GM21619 (cell line): ENCODE measurements around the gene GSAP.

Experiments used
- ATAC-seq: cut with Tn5 transposase; IDR thresholded peaks from one replicate; pipeline ENCODE4 v1.9.1; 2021; ENCODE audit not compliant: unreplicated experiment

The GSAP gene

DNA sequence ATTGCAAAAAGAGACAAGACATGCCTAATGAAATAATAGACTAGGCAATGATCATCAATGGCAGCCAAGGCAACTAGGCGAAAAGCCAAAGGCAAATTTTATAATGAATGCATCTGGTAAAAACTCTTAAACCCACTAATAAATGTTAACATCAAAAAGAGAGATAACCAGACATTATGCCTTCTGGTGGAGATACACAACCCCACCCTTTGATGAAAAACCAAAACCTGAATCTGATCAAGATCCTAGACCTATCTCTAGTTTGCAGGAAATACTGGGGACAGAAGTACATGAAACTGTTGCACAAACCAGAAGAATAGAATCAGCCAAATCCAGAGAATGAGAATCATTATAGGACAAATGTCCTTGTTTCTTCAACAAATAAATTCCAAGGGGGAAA is 22.0 kb upstream of the GSAP start:
- no peak for ATAC-seq

DNA sequence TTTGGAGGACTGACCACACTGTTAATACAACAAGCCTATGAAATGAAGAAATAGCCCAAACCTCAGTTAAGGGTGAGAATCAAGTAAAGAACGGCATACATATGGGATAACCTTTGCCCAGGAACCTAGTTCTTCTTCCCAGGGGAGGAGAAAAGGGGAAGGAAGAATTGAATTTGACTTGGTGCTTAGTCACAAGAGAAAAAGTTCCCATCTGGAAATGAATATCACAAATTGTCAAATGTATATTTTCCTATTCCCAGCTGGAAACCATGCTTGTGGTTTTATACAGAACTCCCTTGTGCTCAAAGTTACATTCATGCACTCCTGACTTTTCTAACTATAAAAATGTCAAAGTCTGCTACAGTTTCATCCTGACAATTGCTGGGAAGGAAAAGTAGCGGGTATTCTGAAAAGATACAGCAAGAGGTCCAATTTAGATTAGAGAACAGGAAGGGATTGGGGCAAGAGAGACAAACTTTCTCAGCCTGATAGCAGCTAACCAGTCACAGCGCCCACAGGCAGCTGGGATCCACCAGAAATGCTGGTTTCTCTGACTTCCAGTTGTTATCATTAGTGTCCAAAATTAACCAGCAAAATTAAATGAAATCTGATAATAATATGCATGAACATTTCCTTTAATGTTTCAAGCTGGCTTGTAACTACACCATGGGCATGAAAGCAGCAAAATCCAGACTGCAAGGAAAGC is 18.6 kb upstream of the GSAP start:
- ATAC-seq = no peak

DNA sequence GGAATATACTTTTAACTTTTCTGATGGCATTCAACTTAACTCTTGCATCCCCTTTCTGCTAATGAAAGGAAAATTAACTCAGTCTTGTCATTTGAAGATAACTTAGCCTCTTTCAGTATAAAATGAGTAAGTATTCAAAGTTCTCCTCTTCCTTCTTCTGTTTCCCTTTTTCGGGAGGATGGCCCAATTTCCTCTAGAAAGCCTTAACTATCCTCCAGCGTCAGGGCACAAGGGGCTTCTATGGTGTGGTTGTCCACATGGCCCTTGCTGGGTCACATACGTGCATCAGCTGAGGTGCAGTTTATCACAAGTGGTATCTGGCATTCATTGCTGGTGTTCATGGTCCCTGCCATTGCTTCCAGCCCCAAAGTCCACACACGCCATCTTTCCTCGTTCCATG is 17.8 kb upstream of the GSAP start:
- no peak for ATAC-seq

- ATAC-seq = no peak
Observed at GRCh38 chr7:77430927-77431326, 14.8 kb upstream of the GSAP start.

DNA sequence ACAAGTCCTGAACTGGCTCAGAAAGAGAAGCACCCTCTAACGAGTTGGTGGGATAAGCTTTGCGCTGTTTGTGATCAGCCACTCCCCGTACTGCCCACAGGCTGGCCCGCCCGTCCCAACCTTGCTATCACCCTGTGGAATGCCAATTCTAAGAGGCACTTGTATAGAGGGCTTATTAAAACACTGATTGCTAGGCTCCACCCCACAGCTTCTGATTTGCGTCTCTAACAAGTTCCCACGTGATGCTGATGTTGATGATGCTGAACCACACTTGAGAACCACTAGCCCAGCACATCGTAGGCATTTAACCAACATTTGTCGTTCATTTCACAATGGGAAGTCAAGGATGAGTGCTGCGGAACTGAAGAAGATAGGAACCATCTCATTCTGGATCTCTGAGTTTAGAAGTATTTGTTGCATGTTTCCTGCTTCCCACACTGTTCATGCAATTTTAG is 12.7 kb upstream of the GSAP start:
- no peak for ATAC-seq

DNA sequence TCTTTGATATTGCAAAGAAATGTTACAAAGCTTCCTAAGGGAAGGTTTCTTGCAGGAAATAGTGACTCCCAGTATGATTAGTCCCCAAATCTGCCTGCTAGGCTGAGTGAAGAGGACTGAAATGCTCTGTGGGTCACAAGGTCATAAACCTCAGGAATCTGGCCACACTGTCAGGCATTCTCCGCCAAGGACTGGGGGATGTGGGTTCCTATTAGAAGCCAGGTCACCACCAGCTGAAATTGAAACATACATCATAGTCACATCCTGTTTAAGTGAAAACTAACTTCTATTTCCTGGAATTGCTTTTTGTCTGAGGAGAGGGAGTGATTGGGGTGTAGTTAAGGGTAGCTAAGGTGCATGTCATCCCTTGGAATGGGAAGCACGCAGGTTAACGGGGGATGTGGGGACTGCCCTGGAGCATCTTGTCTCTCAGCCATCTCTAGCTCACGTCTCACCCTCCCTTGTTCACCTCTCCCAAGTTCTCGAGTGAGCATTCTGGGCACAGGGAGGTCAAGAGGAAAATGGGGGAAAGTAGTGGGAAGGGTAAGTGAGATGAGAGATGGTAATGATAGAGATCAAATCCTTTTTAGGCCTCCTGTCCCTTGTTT is 12.0 kb upstream of the GSAP start:
- ATAC-seq = no peak

DNA sequence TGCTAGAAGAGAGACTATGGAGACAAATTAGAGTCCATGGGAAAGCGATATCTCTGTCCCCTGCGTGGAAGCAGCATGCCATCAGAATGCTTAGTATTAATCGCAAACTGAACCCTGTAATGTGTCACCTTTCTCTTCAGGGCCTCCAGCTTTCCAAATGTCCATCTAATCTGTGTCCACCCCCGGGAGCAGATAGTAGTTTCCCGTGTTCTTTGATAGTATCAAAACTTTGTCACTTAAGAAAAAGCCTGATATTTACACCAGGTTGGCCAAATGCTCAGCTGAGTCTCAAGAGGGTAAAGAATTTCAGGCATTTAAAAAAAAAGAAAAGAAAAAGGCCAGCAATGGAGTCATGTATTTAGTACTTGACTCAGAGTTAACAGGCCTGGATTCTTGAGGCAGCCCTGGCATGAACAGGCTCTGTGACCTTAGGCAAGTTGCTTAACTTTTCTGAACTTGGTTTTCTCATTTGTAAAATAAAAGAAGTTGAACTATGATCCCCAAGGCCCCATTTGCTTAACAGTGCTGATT is 10.4 kb upstream of the GSAP start:
- ATAC-seq = no peak

DNA sequence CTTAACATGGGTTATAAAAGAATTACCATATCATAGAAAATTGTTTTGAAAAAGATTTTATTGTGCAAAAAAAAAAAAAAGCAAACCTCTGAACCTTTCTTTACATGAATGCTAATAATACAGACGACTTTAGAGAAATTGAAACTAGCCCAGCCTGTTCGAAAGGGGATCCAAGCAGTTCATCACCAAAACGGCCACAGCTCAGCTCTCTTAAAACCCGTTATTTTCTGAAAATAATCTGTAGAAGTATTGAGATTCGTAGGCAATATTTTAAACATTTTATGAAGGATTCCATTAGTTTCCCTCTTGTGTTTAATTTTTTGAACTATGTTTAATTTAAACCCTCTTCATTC is 9.9 kb upstream of the GSAP start:
- peak; percentile 70 for ATAC-seq

DNA sequence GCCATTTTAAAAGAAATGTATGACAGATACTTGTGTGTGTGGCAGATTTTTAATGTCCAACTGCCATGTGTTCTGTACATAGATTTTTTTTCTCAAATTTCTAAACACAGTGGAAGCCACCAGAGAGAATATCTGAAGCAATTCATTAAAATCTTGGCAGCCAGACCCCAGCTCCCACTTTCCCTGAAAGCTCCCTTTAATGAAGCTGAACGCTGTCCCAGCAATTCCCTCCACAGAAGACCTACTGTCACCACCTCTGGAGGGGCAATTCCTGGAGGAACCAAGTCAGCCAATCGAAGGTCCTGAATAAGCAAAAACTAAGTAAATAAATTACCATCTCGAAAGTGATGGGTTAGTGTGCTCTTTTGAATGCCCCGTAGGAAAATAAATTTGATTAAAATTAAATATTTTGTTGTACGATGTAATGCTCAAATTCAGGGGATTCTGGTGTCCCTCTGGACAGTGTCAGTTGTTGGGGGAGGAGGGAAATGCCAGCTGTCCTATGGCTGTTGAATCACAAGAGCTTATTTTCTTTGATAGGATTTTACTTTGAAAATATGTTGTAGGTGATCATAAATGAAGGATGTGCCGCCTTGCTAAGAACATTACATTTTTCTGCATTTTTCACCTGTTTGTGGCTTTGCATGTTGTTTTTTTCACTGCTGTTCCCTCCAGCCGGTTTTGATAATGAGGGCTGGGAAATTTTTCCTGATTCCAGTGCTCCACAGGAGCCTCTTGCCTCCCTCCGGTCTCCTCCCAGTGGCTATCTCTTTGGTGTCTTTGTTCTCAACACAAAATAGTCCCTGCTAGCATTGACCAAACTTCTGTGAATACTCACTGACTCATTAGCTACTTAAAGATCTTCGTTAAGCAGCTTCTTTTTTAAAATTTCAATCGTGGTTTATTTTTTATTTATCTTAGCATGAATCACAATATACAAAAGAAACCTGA is 9.2 kb upstream of the GSAP start:
- ATAC-seq = peak; percentile 42

DNA sequence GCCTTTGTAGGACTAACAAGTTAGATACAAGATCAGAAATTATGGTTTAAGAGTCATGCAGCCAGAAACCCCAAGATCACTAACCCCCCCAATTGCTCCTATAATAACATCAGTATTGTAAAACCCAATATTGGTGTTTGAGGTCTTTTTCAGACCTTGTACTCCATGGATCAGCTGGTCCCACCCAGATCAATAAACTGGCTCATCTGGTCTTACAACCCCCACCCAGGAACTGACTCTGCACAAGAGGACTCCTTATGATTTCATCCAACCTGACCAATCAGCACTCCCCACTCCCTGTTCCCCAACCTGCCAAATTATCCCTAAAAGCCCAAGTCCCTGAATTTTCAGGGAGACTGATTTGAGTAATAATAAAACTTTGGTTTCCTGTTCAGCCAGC is 6.4 kb upstream of the GSAP start:
- no peak for ATAC-seq

DNA sequence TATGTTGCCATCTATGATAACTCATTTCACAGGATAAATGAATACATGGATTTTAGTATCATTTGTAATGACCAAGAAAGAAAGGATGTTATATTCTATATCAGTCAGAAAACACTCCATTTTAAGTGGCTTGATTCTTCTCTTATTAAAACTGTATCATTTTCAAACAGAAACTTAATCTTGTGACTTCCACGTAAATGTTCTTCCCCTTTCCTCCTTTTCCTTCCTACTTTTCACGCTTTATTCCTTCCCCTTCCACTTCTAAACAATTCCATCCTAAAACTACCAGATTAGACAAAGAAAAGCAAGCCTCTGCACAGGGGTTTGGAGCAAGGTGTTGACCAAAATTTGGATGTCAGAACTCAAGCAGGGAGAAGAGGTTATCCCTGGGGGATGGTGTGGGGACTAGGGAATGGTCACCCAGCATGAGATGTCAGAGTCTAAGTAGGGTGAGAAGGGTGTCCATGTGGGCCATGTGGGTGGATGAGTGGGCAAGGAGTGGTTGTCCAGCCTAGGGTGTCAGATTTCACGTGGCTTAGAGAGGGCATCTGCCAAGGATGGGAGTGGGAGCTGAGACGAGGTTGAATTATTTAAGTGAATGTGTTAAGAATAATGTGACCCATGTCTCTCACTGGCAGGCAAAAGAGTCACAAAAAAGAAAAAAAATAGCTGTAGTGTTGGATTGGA is 5.0 kb upstream of the GSAP start:
- no peak for ATAC-seq

DNA sequence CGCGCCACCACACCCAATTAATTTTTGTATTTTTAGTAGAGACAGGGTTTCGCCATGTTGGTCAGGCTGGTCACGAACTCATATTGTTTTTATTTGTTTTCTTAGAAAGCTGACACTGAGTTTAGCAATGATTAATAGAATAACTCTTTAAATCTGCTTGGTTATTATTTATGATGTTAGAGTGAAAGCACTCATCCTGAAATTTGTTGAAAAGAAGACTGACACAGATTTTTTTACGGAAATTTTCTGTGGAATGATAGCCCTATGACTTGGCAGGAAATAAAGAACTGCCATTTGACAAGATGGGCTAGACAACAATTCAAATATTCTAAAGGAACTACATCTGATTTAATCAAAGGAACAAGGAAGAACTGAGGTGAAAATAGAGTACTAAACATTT is 4.3 kb upstream of the GSAP start:
- ATAC-seq = no peak

GRCh38 chr7:77419102-77419501 is 3.0 kb upstream of the GSAP start:
- no peak for ATAC-seq

DNA sequence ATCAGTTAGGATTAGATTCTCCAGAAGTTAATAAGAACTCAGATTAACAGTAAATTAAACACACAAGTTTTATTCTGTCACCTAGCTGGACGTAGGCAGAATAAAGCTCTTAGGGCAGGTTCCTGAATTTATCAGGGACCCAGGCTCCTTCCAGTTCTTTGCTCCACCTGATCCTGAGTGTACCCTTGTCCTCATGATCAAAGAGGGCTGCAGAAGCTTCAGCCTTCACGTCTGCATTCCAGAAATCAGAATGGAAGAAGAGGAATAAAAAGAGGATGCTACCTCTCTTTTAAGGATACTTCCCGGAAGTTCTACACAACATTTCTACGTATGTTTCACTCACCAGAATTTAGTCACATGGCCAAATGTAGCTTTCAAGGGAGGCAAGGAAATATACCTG is 1.7 kb upstream of the GSAP start:
- ATAC-seq = no peak

DNA sequence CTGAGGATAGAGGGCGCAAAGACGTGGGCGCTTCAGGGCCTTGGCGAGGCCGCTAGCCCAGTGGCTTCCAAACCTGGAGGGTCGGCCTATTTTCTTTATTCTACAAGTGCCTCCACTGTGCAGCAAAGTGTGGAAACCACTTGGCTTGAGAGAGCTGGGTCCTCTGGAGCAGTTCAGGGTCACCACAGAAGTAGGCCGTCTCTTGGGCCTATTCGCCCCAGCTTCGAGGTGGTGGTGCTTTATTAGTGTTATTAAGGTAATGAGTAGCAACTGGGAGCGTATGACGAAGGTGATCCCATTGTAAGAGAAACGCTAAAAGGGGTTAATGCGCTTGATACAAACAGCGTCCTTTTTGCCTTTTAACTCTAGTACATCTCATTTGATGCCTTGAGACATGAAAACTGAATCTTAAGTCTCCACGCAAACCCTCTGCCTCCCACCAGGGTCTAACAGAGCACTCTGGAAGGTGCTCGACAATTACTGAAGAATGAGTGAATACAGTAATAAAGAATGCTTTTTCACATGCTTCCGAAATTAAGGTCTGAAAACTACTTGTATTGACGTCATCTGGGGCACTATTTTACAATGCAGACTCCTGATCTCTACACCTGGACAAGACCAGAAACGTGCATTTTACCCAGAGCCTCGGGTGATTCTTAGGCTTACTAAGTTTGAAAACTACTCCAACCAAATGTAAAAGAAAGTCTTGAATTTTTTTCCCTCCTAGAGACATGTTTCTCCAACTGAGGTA is 647 bp upstream of the GSAP start:
- ATAC-seq = peak; percentile 23

DNA sequence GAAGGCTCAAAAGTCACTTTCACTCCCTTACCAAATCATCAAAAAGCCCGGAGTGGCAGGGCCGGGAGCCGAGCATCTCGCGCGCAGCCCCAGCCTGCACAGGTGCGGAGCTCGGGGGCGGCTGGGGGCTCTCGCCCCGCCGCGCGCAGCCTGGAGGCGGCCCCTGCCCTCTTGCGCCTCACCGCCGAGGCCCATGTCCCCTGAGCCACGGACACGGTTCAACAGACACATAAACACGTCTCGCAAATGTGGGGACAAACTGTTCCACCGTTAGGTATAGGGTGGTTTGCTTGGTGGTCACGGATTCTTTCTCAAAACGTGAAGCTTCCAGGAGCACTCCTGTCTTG is 700 bp downstream of the GSAP start:
- peak; percentile 31 for ATAC-seq

- no peak for ATAC-seq
Observed at GRCh38 chr7:77413861-77414424, 2.2 kb downstream of the GSAP start.

GRCh38 chr7:77413128-77413527 is 3.0 kb downstream of the GSAP start:
- ATAC-seq = no peak

GRCh38 chr7:77409739-77410547 is 6.2 kb downstream of the GSAP start:
- ATAC-seq = no peak
